C4-2B (cell line): Measurements from ENCODE around the gene ME3.

Experiments used
- ZFX ChIP-seq: fragments of 450-650 bp; IDR thresholded peaks from 2 replicates; pipeline ENCODE4 v1.6.1; 2017
- TF ChIP-seq, protein P1 (sequence below): fragments of 450-650 bp; conservative IDR thresholded peaks from 2 replicates; pipeline ENCODE4 v1.5.1; 2017; ENCODE audit warnings: mild to moderate bottlenecking

DNA sequence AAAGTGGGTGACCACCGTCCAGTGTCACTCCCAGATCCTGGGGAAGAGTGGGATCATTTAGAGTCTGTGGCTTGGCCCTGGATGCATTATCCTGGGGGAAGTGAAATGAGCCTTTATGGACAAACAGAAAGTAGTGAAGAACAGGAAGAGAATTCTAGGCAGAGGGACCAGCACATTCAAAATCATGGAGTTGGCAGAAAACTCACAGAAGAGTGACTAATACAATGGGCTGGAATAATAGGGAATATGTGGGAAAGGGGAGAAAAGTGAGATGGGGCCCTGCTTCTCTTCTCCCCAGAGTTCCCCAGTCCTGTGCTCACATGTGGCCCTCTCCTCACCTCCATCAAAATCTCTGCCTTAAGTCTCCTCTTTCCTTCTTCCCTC, 213.4 kb downstream of the ME3 start:
- TF ChIP-seq, protein P1, sequence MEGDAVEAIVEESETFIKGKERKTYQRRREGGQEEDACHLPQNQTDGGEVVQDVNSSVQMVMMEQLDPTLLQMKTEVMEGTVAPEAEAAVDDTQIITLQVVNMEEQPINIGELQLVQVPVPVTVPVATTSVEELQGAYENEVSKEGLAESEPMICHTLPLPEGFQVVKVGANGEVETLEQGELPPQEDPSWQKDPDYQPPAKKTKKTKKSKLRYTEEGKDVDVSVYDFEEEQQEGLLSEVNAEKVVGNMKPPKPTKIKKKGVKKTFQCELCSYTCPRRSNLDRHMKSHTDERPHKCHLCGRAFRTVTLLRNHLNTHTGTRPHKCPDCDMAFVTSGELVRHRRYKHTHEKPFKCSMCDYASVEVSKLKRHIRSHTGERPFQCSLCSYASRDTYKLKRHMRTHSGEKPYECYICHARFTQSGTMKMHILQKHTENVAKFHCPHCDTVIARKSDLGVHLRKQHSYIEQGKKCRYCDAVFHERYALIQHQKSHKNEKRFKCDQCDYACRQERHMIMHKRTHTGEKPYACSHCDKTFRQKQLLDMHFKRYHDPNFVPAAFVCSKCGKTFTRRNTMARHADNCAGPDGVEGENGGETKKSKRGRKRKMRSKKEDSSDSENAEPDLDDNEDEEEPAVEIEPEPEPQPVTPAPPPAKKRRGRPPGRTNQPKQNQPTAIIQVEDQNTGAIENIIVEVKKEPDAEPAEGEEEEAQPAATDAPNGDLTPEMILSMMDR, result no peak
- TF ChIP-seq ZFX, result no peak
